ENCODE data around the gene PIK3R3. TPM values are rescaled to one million over a fixed set of nuclear protein-coding genes. Genes with fewer than 3 reads are reported as not detected.

PIK3R3 gene
- total RNA-seq, 1 experiment from 2014 or later = 36.3 TPM

DNA sequence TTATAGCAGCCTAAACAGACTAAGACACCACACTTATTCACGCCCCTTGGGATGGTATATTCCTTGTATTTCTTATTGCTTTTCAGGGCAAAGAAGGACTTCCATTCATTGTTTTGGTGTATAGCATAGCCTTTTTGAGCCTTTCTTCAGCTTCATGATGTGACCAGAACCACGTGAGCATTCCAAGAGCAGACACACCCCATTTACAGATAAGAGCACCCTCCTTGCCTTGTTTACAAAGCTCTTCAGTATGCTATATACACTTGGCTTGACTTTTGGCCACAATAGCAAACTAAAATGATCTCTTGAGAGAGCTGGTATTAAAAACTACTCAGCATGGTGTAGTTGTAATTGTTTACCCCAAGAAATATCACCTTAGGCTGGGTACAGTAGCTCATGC lies 78.7 kb downstream of the PIK3R3 start:
- DNase-seq (ENCODE audit: low read depth, low spot score) (no peak), ATAC-seq (no peak)
- intact Hi-C loops (cut with micrococcal nuclease; ENCODE audit: unreplicated experiment) = no loop called here
- ChIA-PET POLR2A (no interaction called here), CTCF (no interaction called here)
- no peak overlapping the region for H3K27ac ChIP-seq (ENCODE audit: low read length)
- no TSS peak for BruUV-seq (replicated peaks)
- no peaks in the 10 kb centered on the region for H3K9me3 ChIP-seq (ENCODE audit: control insufficient read depth, insufficient read depth, low read depth, low read length)
- H3K36me3 ChIP-seq (ENCODE audit: control insufficient read depth, insufficient read depth, low read length) = peaks cover 2% of the 10 kb centered on the region; the same call in 1 of the 2 replicates
- TF ChIP-seq TCF7L2 (IDR thresholded peaks at IDR 0.05; ENCODE audit: low read depth, low read length) (no peak), SIN3A (IDR thresholded peaks at IDR 0.05; ENCODE audit: borderline replicate concordance, insufficient read depth, low read depth, low read length) (no peak), POLR2AphosphoS5 (IDR thresholded peaks at IDR 0.05; ENCODE audit: low read depth, low read length) (no peak)
- TF ChIP-seq, protein P1, sequence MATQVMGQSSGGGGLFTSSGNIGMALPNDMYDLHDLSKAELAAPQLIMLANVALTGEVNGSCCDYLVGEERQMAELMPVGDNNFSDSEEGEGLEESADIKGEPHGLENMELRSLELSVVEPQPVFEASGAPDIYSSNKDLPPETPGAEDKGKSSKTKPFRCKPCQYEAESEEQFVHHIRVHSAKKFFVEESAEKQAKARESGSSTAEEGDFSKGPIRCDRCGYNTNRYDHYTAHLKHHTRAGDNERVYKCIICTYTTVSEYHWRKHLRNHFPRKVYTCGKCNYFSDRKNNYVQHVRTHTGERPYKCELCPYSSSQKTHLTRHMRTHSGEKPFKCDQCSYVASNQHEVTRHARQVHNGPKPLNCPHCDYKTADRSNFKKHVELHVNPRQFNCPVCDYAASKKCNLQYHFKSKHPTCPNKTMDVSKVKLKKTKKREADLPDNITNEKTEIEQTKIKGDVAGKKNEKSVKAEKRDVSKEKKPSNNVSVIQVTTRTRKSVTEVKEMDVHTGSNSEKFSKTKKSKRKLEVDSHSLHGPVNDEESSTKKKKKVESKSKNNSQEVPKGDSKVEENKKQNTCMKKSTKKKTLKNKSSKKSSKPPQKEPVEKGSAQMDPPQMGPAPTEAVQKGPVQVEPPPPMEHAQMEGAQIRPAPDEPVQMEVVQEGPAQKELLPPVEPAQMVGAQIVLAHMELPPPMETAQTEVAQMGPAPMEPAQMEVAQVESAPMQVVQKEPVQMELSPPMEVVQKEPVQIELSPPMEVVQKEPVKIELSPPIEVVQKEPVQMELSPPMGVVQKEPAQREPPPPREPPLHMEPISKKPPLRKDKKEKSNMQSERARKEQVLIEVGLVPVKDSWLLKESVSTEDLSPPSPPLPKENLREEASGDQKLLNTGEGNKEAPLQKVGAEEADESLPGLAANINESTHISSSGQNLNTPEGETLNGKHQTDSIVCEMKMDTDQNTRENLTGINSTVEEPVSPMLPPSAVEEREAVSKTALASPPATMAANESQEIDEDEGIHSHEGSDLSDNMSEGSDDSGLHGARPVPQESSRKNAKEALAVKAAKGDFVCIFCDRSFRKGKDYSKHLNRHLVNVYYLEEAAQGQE (IDR thresholded peaks at IDR 0.05; ENCODE audit: insufficient read depth in 1 of 2, low read depth in 2 of 2, low read length in 1 of 2) = no peak
- TF ChIP-seq, protein P2, sequence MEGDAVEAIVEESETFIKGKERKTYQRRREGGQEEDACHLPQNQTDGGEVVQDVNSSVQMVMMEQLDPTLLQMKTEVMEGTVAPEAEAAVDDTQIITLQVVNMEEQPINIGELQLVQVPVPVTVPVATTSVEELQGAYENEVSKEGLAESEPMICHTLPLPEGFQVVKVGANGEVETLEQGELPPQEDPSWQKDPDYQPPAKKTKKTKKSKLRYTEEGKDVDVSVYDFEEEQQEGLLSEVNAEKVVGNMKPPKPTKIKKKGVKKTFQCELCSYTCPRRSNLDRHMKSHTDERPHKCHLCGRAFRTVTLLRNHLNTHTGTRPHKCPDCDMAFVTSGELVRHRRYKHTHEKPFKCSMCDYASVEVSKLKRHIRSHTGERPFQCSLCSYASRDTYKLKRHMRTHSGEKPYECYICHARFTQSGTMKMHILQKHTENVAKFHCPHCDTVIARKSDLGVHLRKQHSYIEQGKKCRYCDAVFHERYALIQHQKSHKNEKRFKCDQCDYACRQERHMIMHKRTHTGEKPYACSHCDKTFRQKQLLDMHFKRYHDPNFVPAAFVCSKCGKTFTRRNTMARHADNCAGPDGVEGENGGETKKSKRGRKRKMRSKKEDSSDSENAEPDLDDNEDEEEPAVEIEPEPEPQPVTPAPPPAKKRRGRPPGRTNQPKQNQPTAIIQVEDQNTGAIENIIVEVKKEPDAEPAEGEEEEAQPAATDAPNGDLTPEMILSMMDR (IDR thresholded peaks at IDR 0.05) = no peak
- H3K4me3 ChIP-seq (ENCODE audit: low read depth in 2 of 2, low read length in 2 of 2) = no peak overlapping the region
- in situ Hi-C loops (cut with HindIII; ENCODE audit: low pct_unique_long_range_greater_than_20kb, low sequenced_read_pairs) = no loop called here
- H3K4me1 ChIP-seq (ENCODE audit: control insufficient read depth, insufficient read depth, low read length) = no peaks in the 10 kb centered on the region
- H3K27me3 ChIP-seq (ENCODE audit: control insufficient read depth, insufficient read depth, low read length) = no peaks in the 10 kb centered on the region

DNA sequence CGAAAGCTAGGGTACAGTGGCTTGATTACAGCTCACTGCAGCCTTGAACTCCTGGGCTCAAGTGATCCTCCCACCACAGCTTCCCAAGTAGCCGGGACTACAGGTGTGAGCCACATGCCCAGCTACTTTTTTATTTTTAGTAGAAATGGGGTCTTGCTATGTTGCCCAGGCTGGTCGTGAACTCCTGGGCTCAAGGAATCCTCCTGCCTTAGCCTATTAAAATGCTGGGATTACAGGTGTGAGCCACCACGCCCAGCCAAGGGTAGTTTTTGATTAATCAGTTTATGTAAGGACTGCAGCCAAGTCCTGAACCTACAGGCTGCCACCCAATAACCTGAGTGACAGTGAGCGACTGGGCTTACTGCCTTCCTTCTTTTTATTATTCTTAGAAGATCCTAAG lies 88.3 kb downstream of the PIK3R3 start:
- 0 out of 2 replicates have a peak, but pooled peaks cover 3% of the 10 kb centered on the region for H3K4me1 ChIP-seq (ENCODE audit: control insufficient read depth, insufficient read depth, low read length)
- no peaks in the 10 kb centered on the region for H3K9me3 ChIP-seq (ENCODE audit: control insufficient read depth, insufficient read depth, low read depth, low read length)
- no peak overlapping the region for H3K27ac ChIP-seq (ENCODE audit: low read length)
- CTCF ChIA-PET = no interaction called here
- DNase-seq (ENCODE audit: low read depth, low spot score) = no peak
- H3K4me3 ChIP-seq (ENCODE audit: low read depth in 2 of 2, low read length in 2 of 2) = no peak overlapping the region
- no peak for TF ChIP-seq SIN3A (IDR thresholded peaks at IDR 0.05; ENCODE audit: borderline replicate concordance, insufficient read depth, low read depth, low read length)
- no peak for TF ChIP-seq TCF7L2 (IDR thresholded peaks at IDR 0.05; ENCODE audit: low read depth, low read length)
- TF ChIP-seq, protein P1 (IDR thresholded peaks at IDR 0.05; ENCODE audit: insufficient read depth in 1 of 2, low read depth in 2 of 2, low read length in 1 of 2) = no peak
- TF ChIP-seq POLR2AphosphoS5 (IDR thresholded peaks at IDR 0.05; ENCODE audit: low read depth, low read length) = no peak
- TF ChIP-seq, protein P2 (IDR thresholded peaks at IDR 0.05) = no peak
- BruUV-seq (replicated peaks) = no TSS peak
- no peaks in the 10 kb centered on the region for H3K36me3 ChIP-seq (ENCODE audit: control insufficient read depth, insufficient read depth, low read length)
- intact Hi-C loops (cut with micrococcal nuclease; ENCODE audit: unreplicated experiment) = no loop called here
- in situ Hi-C loops (cut with HindIII; ENCODE audit: low pct_unique_long_range_greater_than_20kb, low sequenced_read_pairs) = no loop called here
- H3K27me3 ChIP-seq (ENCODE audit: control insufficient read depth, insufficient read depth, low read length) = no peaks in the 10 kb centered on the region
- no peak for ATAC-seq
- POLR2A ChIA-PET = interaction anchor here (0.5 kb wide), 1 partner anchor 496 kb away, joined by 3 read pairs; no protein-coding TSS in a partner anchor

Measured in Panc1 (cell line).